Neural cell (in vitro differentiated cells): ENCODE measurements around the gene UBALD1. TPM values are rescaled to one million over a fixed set of nuclear protein-coding genes. Genes with fewer than 3 reads are reported as not detected.

Experiments used
- H2AFZ ChIP-seq: fragments of 200-600, 300-800 bp; sonication (generic), shearing (Covaris generic); 2 replicates; pipeline ENCODE4 v1.6.0; 2014; ENCODE audit warnings: low read depth, mild to moderate bottlenecking, antibody characterized with exemption, low read length, moderate library complexity
- H3F3A ChIP-seq: fragments of 200-600 bp; shearing (Covaris generic); 2 replicates; pipeline ENCODE4 v1.6.1; 2016; ENCODE audit warnings: mild to moderate bottlenecking, moderate library complexity, mixed read lengths, antibody characterized with exemption, low read length; ENCODE audit not compliant: insufficient read depth, poor library complexity, severe bottlenecking
- H3K27ac ChIP-seq: fragments of 200-600, 300-800 bp; sonication (generic), shearing (Covaris generic); 2 replicates; pipeline ENCODE4 v1.5.1; 2014; ENCODE audit warnings: mild to moderate bottlenecking, low read length, moderate library complexity
- H3K27me3 ChIP-seq: fragments of 300-800, 200-600 bp; sonication (generic), shearing (Covaris generic); 2 replicates; pipeline ENCODE4 v1.6.0; 2014; ENCODE audit warnings: mild to moderate bottlenecking, low read depth, low read length, moderate library complexity; ENCODE audit not compliant: insufficient read depth
- H3K36me3 ChIP-seq: fragments of 300-800, 200-600 bp; sonication (generic), shearing (Covaris generic); 2 replicates; pipeline ENCODE4 v1.5.1; 2014; ENCODE audit warnings: mild to moderate bottlenecking, antibody characterized with exemption, low read length, moderate library complexity; ENCODE audit not compliant: insufficient read depth
- H3K4me2 ChIP-seq: fragments of 300-800, 200-600 bp; sonication (generic), shearing (Covaris generic); 2 replicates; pipeline ENCODE4 v1.6.0; 2014; ENCODE audit warnings: mild to moderate bottlenecking, low read length
- H3K4me3 ChIP-seq: fragments of 300-800, 200-600 bp; sonication (generic), shearing (Covaris generic); 2 replicates; pipeline ENCODE4 v1.5.1; 2014; ENCODE audit warnings: mild to moderate bottlenecking, low read length, moderate library complexity
- H3K79me2 ChIP-seq: fragments of 200-600 bp; shearing (Covaris generic); replicated peaks from 2 replicates; pipeline ENCODE4 v1.6.0; 2014; ENCODE audit warnings: mild to moderate bottlenecking, low read length, moderate library complexity; ENCODE audit not compliant: insufficient read depth
- H3K9ac ChIP-seq: fragments of 300-800, 200-600 bp; sonication (generic), shearing (Covaris generic); 2 replicates; pipeline ENCODE4 v1.6.1; 2016; ENCODE audit warnings: mild to moderate bottlenecking, low read length, mixed read lengths
- H3K9me2 ChIP-seq: fragments of 200-600 bp; shearing (Covaris generic); 2 replicates; pipeline ENCODE4 v1.6.1; 2016; ENCODE audit warnings: mild to moderate bottlenecking, low read length, mixed read lengths; ENCODE audit not compliant: insufficient read depth
- H3K9me3 ChIP-seq: fragments of 200-600, 300-800 bp; sonication (generic), shearing (Covaris generic); 2 replicates; pipeline ENCODE4 v1.6.1; 2016; ENCODE audit warnings: mild to moderate bottlenecking, mixed run types, low read length, moderate library complexity, mixed read lengths
- H4K20me1 ChIP-seq: fragments of 200-600 bp; shearing (Covaris generic); 2 replicates; pipeline ENCODE4 v1.6.1; 2016; ENCODE audit warnings: mild to moderate bottlenecking, mixed run types; ENCODE audit not compliant: insufficient read depth
- CTCF ChIP-seq: fragments of 450-650 bp; IDR thresholded peaks from 2 replicates; pipeline ENCODE4 v1.5.1; 2014; ENCODE audit warnings: antibody characterized with exemption, mild to moderate bottlenecking, moderate library complexity; ENCODE audit not compliant: poor library complexity, severe bottlenecking
- EP300 ChIP-seq: fragments of 450-650 bp; conservative IDR thresholded peaks from 2 replicates; pipeline ENCODE4 v1.6.1; 2014; ENCODE audit warnings: antibody characterized with exemption, mild to moderate bottlenecking, moderate library complexity; ENCODE audit not compliant: poor library complexity, severe bottlenecking
- EZH2 ChIP-seq: fragments of 200-600, 300-800 bp; shearing (Covaris generic), sonication (generic); IDR thresholded peaks from 2 replicates; pipeline ENCODE4 v1.6.1; 2014; ENCODE audit warnings: antibody characterized with exemption, low read length, borderline replicate concordance, mild to moderate bottlenecking; ENCODE audit not compliant: insufficient read depth, poor library complexity, severe bottlenecking
- MXI1 ChIP-seq: fragments of 450-650 bp; conservative IDR thresholded peaks from 2 replicates; pipeline ENCODE4 v1.6.1; 2014; ENCODE audit warnings: antibody characterized with exemption, mild to moderate bottlenecking; ENCODE audit not compliant: poor library complexity, severe bottlenecking
- POLR2AphosphoS5 ChIP-seq: IDR thresholded peaks from 2 replicates; pipeline ENCODE4 v1.6.1; 2012
- RAD21 ChIP-seq: fragments of 450-650 bp; conservative IDR thresholded peaks from 2 replicates; pipeline ENCODE4 v1.6.1; 2014; ENCODE audit warnings: antibody characterized with exemption, mild to moderate bottlenecking, moderate library complexity
- REST ChIP-seq: IDR thresholded peaks from 2 replicates; pipeline ENCODE4 v1.6.1; 2012; ENCODE audit warnings: borderline replicate concordance
- SMC3 ChIP-seq: fragments of 450-650 bp; conservative IDR thresholded peaks from 2 replicates; pipeline ENCODE4 v1.6.1; 2014; ENCODE audit warnings: antibody characterized with exemption, mild to moderate bottlenecking, moderate library complexity; ENCODE audit not compliant: poor library complexity
- TAF1 ChIP-seq: IDR thresholded peaks from 2 replicates; pipeline ENCODE4 v1.6.1; 2012; ENCODE audit warnings: low read depth
- polyA plus RNA-seq: library from polyadenylated mRNA; depleted of rRNA; stranded (reverse); fragments of >200 nt; gene quantifications from 2 replicates; pipeline ENCODE4 v1.2.3, GENCODE V29; 2014

The UBALD1 gene
- polyA plus RNA-seq, 1 donor from 2014 or later: 3.3 TPM

- H3K36me3 ChIP-seq: peaks cover 2% of the 10 kb centered on the region
- no peak overlapping the region for H3K4me2 ChIP-seq
- no peaks in the 10 kb centered on the region for H3K27me3 ChIP-seq
- H2AFZ ChIP-seq: no peak overlapping the region
- no peaks in the 10 kb centered on the region for H3K9me2 ChIP-seq
- no peaks in the 10 kb centered on the region for H3F3A ChIP-seq
- no peaks in the 10 kb centered on the region for H4K20me1 ChIP-seq
- H3K9ac ChIP-seq: no peak overlapping the region
- H3K4me3 ChIP-seq: no peak overlapping the region
- TF ChIP-seq CTCF (no peak), TAF1 (no peak), EZH2 (no peak), REST (no peak), MXI1 (no peak), RAD21 (no peak), EP300 (no peak), SMC3 (no peak), POLR2AphosphoS5 (no peak)
- H3K79me2 ChIP-seq: peaks cover 48% of the 10 kb centered on the region
- no peak overlapping the region for H3K27ac ChIP-seq
- no peaks in the 10 kb centered on the region for H3K9me3 ChIP-seq
Measured at GRCh38 chr16:4641895-4642294, 27.2 kb upstream of the UBALD1 start.

- Histone ChIP-seq H3K9me3 (no peaks in the 10 kb centered on the region), H3K4me3 (no peak overlapping the region), H2AFZ (no peak overlapping the region), H4K20me1 (no peaks in the 10 kb centered on the region), H3K9me2 (no peaks in the 10 kb centered on the region), H3K4me2 (no peak overlapping the region), H3K36me3 (no peaks in the 10 kb centered on the region), H3K27me3 (no peaks in the 10 kb centered on the region), H3F3A (no peaks in the 10 kb centered on the region), H3K79me2 (peaks cover 51% of the 10 kb centered on the region), H3K9ac (no peak overlapping the region), H3K27ac (no peak overlapping the region)
- TF ChIP-seq TAF1 (no peak), POLR2AphosphoS5 (no peak), MXI1 (no peak), CTCF (no peak), SMC3 (no peak), RAD21 (no peak), REST (no peak), EZH2 (no peak), EP300 (no peak)
Measured at GRCh38 chr16:4641306-4641687, 26.6 kb upstream of the UBALD1 start.
